ENCODE results near the gene KIRREL2.

DNA sequence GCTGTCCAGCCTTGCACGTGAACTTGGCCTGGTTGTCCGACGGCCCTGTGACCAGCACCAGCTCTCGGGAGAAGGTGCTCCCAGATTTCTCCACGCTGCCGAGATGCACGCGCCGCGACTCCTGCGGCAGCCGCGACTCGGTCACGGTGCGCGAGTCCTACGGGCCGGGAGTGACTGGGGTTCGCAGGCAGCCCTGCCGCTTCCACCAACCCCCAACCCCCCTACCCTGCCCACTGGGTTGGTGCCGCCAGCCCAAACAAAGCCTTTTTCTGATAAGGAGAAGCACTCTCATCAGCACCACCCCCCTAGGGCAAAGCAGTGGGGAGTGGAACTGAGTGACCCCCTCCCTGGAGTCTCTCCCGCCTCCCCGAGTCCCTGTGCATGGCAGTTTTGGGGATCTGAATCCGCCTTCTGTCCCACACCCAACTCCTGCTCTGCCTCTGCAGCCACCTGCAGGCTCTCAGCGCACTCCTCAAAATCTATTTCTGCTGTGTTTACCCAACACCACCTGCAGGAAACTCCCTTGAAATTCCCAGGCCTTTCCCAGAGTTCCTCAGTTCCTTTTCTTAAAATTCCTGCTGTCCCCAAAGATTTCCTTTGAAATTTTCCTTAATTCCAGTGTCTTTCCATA lies 10.6 kb upstream of the KIRREL2 start:
- TF ChIP-seq, protein P1, sequence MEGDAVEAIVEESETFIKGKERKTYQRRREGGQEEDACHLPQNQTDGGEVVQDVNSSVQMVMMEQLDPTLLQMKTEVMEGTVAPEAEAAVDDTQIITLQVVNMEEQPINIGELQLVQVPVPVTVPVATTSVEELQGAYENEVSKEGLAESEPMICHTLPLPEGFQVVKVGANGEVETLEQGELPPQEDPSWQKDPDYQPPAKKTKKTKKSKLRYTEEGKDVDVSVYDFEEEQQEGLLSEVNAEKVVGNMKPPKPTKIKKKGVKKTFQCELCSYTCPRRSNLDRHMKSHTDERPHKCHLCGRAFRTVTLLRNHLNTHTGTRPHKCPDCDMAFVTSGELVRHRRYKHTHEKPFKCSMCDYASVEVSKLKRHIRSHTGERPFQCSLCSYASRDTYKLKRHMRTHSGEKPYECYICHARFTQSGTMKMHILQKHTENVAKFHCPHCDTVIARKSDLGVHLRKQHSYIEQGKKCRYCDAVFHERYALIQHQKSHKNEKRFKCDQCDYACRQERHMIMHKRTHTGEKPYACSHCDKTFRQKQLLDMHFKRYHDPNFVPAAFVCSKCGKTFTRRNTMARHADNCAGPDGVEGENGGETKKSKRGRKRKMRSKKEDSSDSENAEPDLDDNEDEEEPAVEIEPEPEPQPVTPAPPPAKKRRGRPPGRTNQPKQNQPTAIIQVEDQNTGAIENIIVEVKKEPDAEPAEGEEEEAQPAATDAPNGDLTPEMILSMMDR (conservative IDR thresholded peaks at IDR 0.05; ENCODE audit: low read length) = no peak
- TF ChIP-seq EZH2phosphoT487 (IDR thresholded peaks at IDR 0.05; ENCODE audit: borderline replicate concordance) = no peak
